CD4-positive, alpha-beta T cell treated with Interleukin-12 subunit alpha and Interleukin-12 subunit beta, for 1 hour (primary cell): ENCODE measurements around the gene NEU4.

Experiments
- DNase-seq: peaks from one replicate; pipeline ENCODE4 v3.0.0-alpha.2; 2020

The NEU4 gene

GRCh38 chr2:241853651-241854341, 44.8 kb downstream of the NEU4 start:
- no peak for DNase-seq

- no peak for DNase-seq
Observed at GRCh38 chr2:241854342-241855244, 45.6 kb downstream of the NEU4 start.

GRCh38 chr2:241855245-241855887, 46.4 kb downstream of the NEU4 start:
- no peak for DNase-seq

- DNase-seq = no peak
Observed at GRCh38 chr2:241855888-241856422, 47.0 kb downstream of the NEU4 start.

- no peak for DNase-seq
Observed at GRCh38 chr2:241857041-241857541, 48.1 kb downstream of the NEU4 start.

GRCh38 chr2:241857572-241858121, 48.7 kb downstream of the NEU4 start:
- DNase-seq = no peak

- peak; percentile 71 for DNase-seq
Observed at GRCh38 chr2:241858206-241859016, 49.4 kb downstream of the NEU4 start, which contains the start of gene PDCD1. TSS of gene PDCD1 (minus strand) at chr2:241858894. CDS start at chr2:241858838, 56 bp downstream.

GRCh38 chr2:241859017-241859435, 50.0 kb downstream of the NEU4 start:
- DNase-seq = no peak

GRCh38 chr2:241859436-241860183, 50.6 kb downstream of the NEU4 start:
- DNase-seq = peak; percentile 47

- no peak for DNase-seq
Observed at GRCh38 chr2:241860184-241861078, 51.4 kb downstream of the NEU4 start.

GRCh38 chr2:241861264-241861663, 52.3 kb downstream of the NEU4 start:
- DNase-seq = no peak

GRCh38 chr2:241862093-241862492, 53.1 kb downstream of the NEU4 start:
- no peak for DNase-seq

- no peak for DNase-seq
Observed at GRCh38 chr2:241862775-241863535, 54.0 kb downstream of the NEU4 start.

- DNase-seq = peak; percentile 55
Observed at GRCh38 chr2:241863536-241863954, 54.6 kb downstream of the NEU4 start.

GRCh38 chr2:241864168-241864849, 55.3 kb downstream of the NEU4 start:
- DNase-seq = no peak

GRCh38 chr2:241864850-241865213, 55.8 kb downstream of the NEU4 start:
- DNase-seq = no peak

GRCh38 chr2:241865416-241865956, 56.5 kb downstream of the NEU4 start:
- DNase-seq = no peak
